SU-DHL-6 (cell line): Measurements from ENCODE around the gene FBXO31.

ENCODE experiments used
- EZH2phosphoT487 ChIP-seq: fragments of 200-600 bp; sonication (generic), shearing (Covaris generic); conservative IDR thresholded peaks from 2 replicates; pipeline ENCODE4 v1.6.1; 2018; ENCODE audit warnings: mild to moderate bottlenecking, antibody characterized with exemption, low read length, moderate library complexity, mixed read lengths
- TF ChIP-seq, protein P1 (sequence below): fragments of 200-600 bp; sonication (generic); IDR thresholded peaks from one replicate; pipeline ENCODE4 v1.5.1; 2017; ENCODE audit warnings: antibody characterized with exemption, mild to moderate bottlenecking, low read length, moderate library complexity; ENCODE audit not compliant: insufficient read depth, poor library complexity, severe bottlenecking

GRCh38 chr16:87293990-87294389 lies 89.6 kb downstream of the FBXO31 start:
- TF ChIP-seq, protein P1, sequence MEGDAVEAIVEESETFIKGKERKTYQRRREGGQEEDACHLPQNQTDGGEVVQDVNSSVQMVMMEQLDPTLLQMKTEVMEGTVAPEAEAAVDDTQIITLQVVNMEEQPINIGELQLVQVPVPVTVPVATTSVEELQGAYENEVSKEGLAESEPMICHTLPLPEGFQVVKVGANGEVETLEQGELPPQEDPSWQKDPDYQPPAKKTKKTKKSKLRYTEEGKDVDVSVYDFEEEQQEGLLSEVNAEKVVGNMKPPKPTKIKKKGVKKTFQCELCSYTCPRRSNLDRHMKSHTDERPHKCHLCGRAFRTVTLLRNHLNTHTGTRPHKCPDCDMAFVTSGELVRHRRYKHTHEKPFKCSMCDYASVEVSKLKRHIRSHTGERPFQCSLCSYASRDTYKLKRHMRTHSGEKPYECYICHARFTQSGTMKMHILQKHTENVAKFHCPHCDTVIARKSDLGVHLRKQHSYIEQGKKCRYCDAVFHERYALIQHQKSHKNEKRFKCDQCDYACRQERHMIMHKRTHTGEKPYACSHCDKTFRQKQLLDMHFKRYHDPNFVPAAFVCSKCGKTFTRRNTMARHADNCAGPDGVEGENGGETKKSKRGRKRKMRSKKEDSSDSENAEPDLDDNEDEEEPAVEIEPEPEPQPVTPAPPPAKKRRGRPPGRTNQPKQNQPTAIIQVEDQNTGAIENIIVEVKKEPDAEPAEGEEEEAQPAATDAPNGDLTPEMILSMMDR, result no peak
- no peak for TF ChIP-seq EZH2phosphoT487
